A204.1 (cell line): ENCODE results near the gene MGME1.

ENCODE experiments used
- FAIRE-seq: peaks from 2 replicates; lab custom pipeline; 2012; peaks lifted over from hg19 to GRCh38; lab: Jason Lieb, UNC

Gene MGME1

GRCh38 chr20:17992847-17993513 is 24.2 kb downstream of the MGME1 start:
- FAIRE-seq = no peak

- no peak for FAIRE-seq
Measured at GRCh38 chr20:17993546-17993945, 24.7 kb downstream of the MGME1 start.

GRCh38 chr20:17995967-17996819 is 27.4 kb downstream of the MGME1 start:
- FAIRE-seq = no peak

GRCh38 chr20:17998446-17998845 is 29.6 kb downstream of the MGME1 start:
- FAIRE-seq = no peak

GRCh38 chr20:17999566-17999965 is 30.7 kb downstream of the MGME1 start:
- no peak for FAIRE-seq

- FAIRE-seq = no peak
Measured at GRCh38 chr20:18001131-18001921, 32.5 kb downstream of the MGME1 start.

- no peak for FAIRE-seq
Measured at GRCh38 chr20:18003897-18004296, 35.1 kb downstream of the MGME1 start.

GRCh38 chr20:18004384-18005031 is 35.7 kb downstream of the MGME1 start:
- FAIRE-seq = no peak

- no peak for FAIRE-seq
Measured at GRCh38 chr20:18005170-18005989, 36.6 kb downstream of the MGME1 start.

GRCh38 chr20:18005990-18006364 is 37.2 kb downstream of the MGME1 start:
- FAIRE-seq = no peak

GRCh38 chr20:18006684-18007083 is 37.9 kb downstream of the MGME1 start:
- FAIRE-seq = no peak

GRCh38 chr20:18007534-18008292 is 38.9 kb downstream of the MGME1 start:
- FAIRE-seq = no peak

- FAIRE-seq = no peak
Measured at GRCh38 chr20:18009116-18009515, 40.3 kb downstream of the MGME1 start.

GRCh38 chr20:18011482-18011881 is 42.7 kb downstream of the MGME1 start:
- no peak for FAIRE-seq

- FAIRE-seq = no peak
Measured at GRCh38 chr20:18011951-18012645, 43.3 kb downstream of the MGME1 start.

- no peak for FAIRE-seq
Measured at GRCh38 chr20:18012901-18013300, 44.1 kb downstream of the MGME1 start.

- FAIRE-seq = no peak
Measured at GRCh38 chr20:18014411-18014810, 45.6 kb downstream of the MGME1 start.

GRCh38 chr20:18016772-18017171 is 48.0 kb downstream of the MGME1 start:
- no peak for FAIRE-seq

- FAIRE-seq = no peak
Measured at GRCh38 chr20:18018100-18018499, 49.3 kb downstream of the MGME1 start.

GRCh38 chr20:18019068-18019467 is 50.2 kb downstream of the MGME1 start:
- FAIRE-seq = no peak
